GM12878 (cell line): Measurements from ENCODE around the gene FERMT2. TPM values are rescaled to one million over a fixed set of nuclear protein-coding genes. Genes with fewer than 3 reads are reported as not detected.

Experiments used
- ATAC-seq: fragments of 200-7000 bp; cut with Tn5 transposase; 3 replicates; pipeline ENCODE4 v1.9.1; 2020; ENCODE audit warnings: mild to moderate bottlenecking, moderate library complexity
- BruUV-seq: library from RNA; stranded (reverse); fragments of 400-500 nt; replicated peaks from 2 replicates; lab custom pipeline; 2021; lab: Mats Ljungman, UMichigan
- CTCF ChIA-PET: fragments of 300-600 bp; sonication (Branson Sonifier 250); formaldehyde crosslinking; extraction: SDS; loops from one replicate; lab custom pipeline; 2021; ENCODE audit warnings: inconsistent platforms; lab: Yijun Ruan, JAX
- POLR2A ChIA-PET: fragments of 350-600 bp; formaldehyde crosslinking; extraction: SDS; loops from one replicate; lab custom pipeline; 2021; ENCODE audit warnings: inconsistent platforms; lab: Charles Lee
- RAD21 ChIA-PET: fragments of 300-600 bp; sonication (Branson Sonifier 250); formaldehyde crosslinking; loops from one replicate; lab custom pipeline; 2023; ENCODE audit warnings: antibody characterized with exemption; ENCODE audit not compliant: unreplicated experiment; lab: Charles Lee
- SMC1A ChIA-PET: fragments of 300-600 bp; sonication (Branson Sonifier 250); formaldehyde crosslinking; loops from one replicate; lab custom pipeline; 2023; ENCODE audit not compliant: unreplicated experiment, uncharacterized antibody; lab: Charles Lee
- DNase-seq: peaks from one replicate; pipeline ENCODE4 v3.0.0-alpha.2; 2011; ENCODE audit warnings: low read depth, low spot score
- FAIRE-seq: peaks from 3 replicates; lab custom pipeline; 2011; peaks lifted over from hg19 to GRCh38; lab: Jason Lieb, UNC
- H2AFZ ChIP-seq: 2 replicates; pipeline ENCODE4 v1.6.0; 2011; ENCODE audit warnings: low read depth, low read length, control low read depth; ENCODE audit not compliant: control insufficient read depth
- H3K27ac ChIP-seq: 2 replicates; pipeline ENCODE4 v1.5.1; 2011; ENCODE audit warnings: control low read depth; ENCODE audit not compliant: control insufficient read depth, insufficient read depth
- H3K27me3 ChIP-seq, 2 experiments: replicated peaks in 1 of 2; 2 replicates each; pipeline versions ENCODE4 v1.6.0 to v1.6.1; 2011; ENCODE audit warnings: low read length in 1 of 2; ENCODE audit not compliant: control insufficient read depth in 2 of 2, insufficient read depth in 2 of 2
- H3K36me3 ChIP-seq, 2 experiments: 2 replicates each; pipeline ENCODE4 v1.5.1; 2011; ENCODE audit warnings: low read length in 1 of 2; ENCODE audit not compliant: control insufficient read depth in 2 of 2, insufficient read depth in 2 of 2
- H3K4me1 ChIP-seq: 2 replicates; pipeline ENCODE4 v1.6.1; 2011; ENCODE audit warnings: mild to moderate bottlenecking, low read length, moderate library complexity, mixed read lengths; ENCODE audit not compliant: control insufficient read depth, insufficient read depth
- H3K4me2 ChIP-seq: 2 replicates; pipeline ENCODE4 v1.6.0; 2011; ENCODE audit warnings: control low read depth; ENCODE audit not compliant: control insufficient read depth, insufficient read depth
- H3K4me3 ChIP-seq: fragments of 200-600 bp; sonication (generic); 2 replicates; pipeline ENCODE4 v1.5.1; 2016
- H3K79me2 ChIP-seq: 2 replicates; pipeline ENCODE4 v1.6.0; 2011; ENCODE audit warnings: low read length; ENCODE audit not compliant: control insufficient read depth, insufficient read depth
- H3K9ac ChIP-seq: 2 replicates; pipeline ENCODE4 v1.8.0; 2011; ENCODE audit warnings: low read length, control low read depth, mixed read lengths; ENCODE audit not compliant: control insufficient read depth, insufficient read depth
- H3K9me3 ChIP-seq: replicated peaks from 3 replicates; pipeline ENCODE4 v1.5.1; 2011; ENCODE audit warnings: mild to moderate bottlenecking, low read length; ENCODE audit not compliant: control insufficient read depth, insufficient read depth
- H4K20me1 ChIP-seq: 2 replicates; pipeline ENCODE4 v1.6.0; 2011; ENCODE audit not compliant: control insufficient read depth, insufficient read depth
- BCL11A ChIP-seq: IDR thresholded peaks from 2 replicates; pipeline ENCODE4 v1.6.1; 2011; ENCODE audit warnings: low read depth, low read length
- E2F4 ChIP-seq: IDR thresholded peaks from 2 replicates; pipeline ENCODE4 v1.6.1; 2012; ENCODE audit warnings: low read depth, low read length, improper control_type of control experiment
- SMAD5 ChIP-seq: IDR thresholded peaks from 2 replicates; pipeline ENCODE4 v1.6.1; 2016; ENCODE audit warnings: antibody characterized with exemption, low read depth
- ZBTB33 ChIP-seq: fragments of 450-650 bp; IDR thresholded peaks from 2 replicates; pipeline ENCODE4 v1.6.1; 2017; ENCODE audit warnings: mild to moderate bottlenecking
- WGBS: methylation state at CpG from one replicate; pipeline ENCODE4 v1.1.6; 2016; ENCODE audit warnings: low lambda C conversion rate; ENCODE audit not compliant: insufficient replicate concordance, insufficient coverage; ENCODE audit errors: missing lambda C conversion rate; 5-methylcytosine and 5-hydroxymethylcytosine counted together
- in situ Hi-C: fragments of 300-500 bp; cut with MboI; formaldehyde crosslinking; loops from 9 replicates; pipeline ENCODE4 v1.14.3; 2018; ENCODE audit warnings: mixed read lengths
- intact Hi-C: fragments of 100-400 bp; cut with micrococcal nuclease; formaldehyde crosslinking; loops from one replicate; pipeline ENCODE4 v1.14.2; 2022; ENCODE audit not compliant: unreplicated experiment
- polyA plus RNA-seq, 11 experiments: library from polyadenylated mRNA; depleted of rRNA in 4 of 11; unstranded in 6 of 11; stranded (reverse) in 5 of 11; fragments of >200 nt; fragmentation: Nextera tagmentation in 4 of 11; fragmentation: Illumina TruSeq in 1 of 11; extraction: Ambion mirVana in 4 of 11; extraction: Trizol in 1 of 11; gene quantifications; 1 replicate in 1 of 11; 2 replicates in 10 of 11; pipeline versions ENCODE4 v1.2.1 to v1.2.3, GENCODE V29; 2011 to 2016; ENCODE audit warnings: inconsistent platforms in 2 of 11, missing spikeins in 2 of 11, low read depth in 1 of 11
- total RNA-seq, 4 experiments: library from RNA; depleted of rRNA in 3 of 4; stranded (reverse); fragments of >200 nt in 3 of 4; fragmentation: Illumina TruSeq in 1 of 4; extraction: Trizol in 1 of 4; gene quantifications; 2 replicates each; pipeline versions ENCODE4 v1.2.1 to v1.2.3, GENCODE V29; 2013 to 2021
- TF ChIP-seq, protein P1 (sequence below): fragments of 450-650 bp; IDR thresholded peaks from 2 replicates; pipeline ENCODE4 v1.6.1; 2017; ENCODE audit warnings: mild to moderate bottlenecking, moderate library complexity
- TF ChIP-seq, protein P2 (sequence below): fragments of 450-650 bp; formaldehyde crosslinking; IDR thresholded peaks from 2 replicates; pipeline ENCODE4 v1.5.0; 2022; ENCODE audit warnings: mild to moderate bottlenecking, missing genetic modification characterization

Gene FERMT2
- total and polyA plus RNA-seq, 10 of the 15 experiments (the other 5 are each of a cell fraction or from before 2014, with no cell fraction given) = 4.9 to 35.5 (median 19.5) TPM

DNA sequence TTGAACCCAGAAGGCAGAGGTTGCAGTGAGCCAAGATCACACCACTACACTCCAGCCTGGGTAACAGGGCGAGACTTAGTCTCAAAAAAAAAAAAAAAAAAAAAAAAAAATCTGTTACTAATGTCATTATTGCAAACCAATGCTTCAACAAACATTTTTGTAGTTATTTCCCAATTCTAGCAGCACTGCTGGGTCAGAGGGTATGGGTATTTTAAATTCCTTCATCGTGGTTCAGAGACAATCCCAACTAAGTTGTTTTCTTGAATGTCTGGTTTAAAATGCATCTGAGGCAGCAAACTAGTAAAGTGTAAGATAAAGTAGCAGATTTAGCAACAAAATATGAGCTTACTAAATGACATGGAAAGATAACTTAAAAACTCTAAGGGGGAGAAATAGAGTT, 65.6 kb downstream of the FERMT2 start:
- in situ Hi-C loops = no loop called here
- intact Hi-C loops = no loop called here
- no peak for FAIRE-seq

More for the DNA sequence above, 65.6 kb downstream of the FERMT2 start:
- H3K36me3 ChIP-seq = no peaks in the 10 kb centered on the region
- ATAC-seq = no peak
- no peaks in the 10 kb centered on the region for H3K27me3 ChIP-seq
- H3K9me3 ChIP-seq = no peaks in the 10 kb centered on the region
- H3K4me2 ChIP-seq = no peak overlapping the region
- no TSS peak for BruUV-seq
- H3K79me2 ChIP-seq = no peaks in the 10 kb centered on the region
- TF ChIP-seq, protein P1, sequence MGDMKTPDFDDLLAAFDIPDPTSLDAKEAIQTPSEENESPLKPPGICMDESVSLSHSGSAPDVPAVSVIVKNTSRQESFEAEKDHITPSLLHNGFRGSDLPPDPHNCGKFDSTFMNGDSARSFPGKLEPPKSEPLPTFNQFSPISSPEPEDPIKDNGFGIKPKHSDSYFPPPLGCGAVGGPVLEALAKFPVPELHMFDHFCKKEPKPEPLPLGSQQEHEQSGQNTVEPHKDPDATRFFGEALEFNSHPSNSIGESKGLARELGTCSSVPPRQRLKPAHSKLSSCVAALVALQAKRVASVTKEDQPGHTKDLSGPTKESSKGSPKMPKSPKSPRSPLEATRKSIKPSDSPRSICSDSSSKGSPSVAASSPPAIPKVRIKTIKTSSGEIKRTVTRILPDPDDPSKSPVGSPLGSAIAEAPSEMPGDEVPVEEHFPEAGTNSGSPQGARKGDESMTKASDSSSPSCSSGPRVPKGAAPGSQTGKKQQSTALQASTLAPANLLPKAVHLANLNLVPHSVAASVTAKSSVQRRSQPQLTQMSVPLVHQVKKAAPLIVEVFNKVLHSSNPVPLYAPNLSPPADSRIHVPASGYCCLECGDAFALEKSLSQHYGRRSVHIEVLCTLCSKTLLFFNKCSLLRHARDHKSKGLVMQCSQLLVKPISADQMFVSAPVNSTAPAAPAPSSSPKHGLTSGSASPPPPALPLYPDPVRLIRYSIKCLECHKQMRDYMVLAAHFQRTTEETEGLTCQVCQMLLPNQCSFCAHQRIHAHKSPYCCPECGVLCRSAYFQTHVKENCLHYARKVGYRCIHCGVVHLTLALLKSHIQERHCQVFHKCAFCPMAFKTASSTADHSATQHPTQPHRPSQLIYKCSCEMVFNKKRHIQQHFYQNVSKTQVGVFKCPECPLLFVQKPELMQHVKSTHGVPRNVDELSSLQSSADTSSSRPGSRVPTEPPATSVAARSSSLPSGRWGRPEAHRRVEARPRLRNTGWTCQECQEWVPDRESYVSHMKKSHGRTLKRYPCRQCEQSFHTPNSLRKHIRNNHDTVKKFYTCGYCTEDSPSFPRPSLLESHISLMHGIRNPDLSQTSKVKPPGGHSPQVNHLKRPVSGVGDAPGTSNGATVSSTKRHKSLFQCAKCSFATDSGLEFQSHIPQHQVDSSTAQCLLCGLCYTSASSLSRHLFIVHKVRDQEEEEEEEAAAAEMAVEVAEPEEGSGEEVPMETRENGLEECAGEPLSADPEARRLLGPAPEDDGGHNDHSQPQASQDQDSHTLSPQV = no peak
- TF ChIP-seq, protein P2, sequence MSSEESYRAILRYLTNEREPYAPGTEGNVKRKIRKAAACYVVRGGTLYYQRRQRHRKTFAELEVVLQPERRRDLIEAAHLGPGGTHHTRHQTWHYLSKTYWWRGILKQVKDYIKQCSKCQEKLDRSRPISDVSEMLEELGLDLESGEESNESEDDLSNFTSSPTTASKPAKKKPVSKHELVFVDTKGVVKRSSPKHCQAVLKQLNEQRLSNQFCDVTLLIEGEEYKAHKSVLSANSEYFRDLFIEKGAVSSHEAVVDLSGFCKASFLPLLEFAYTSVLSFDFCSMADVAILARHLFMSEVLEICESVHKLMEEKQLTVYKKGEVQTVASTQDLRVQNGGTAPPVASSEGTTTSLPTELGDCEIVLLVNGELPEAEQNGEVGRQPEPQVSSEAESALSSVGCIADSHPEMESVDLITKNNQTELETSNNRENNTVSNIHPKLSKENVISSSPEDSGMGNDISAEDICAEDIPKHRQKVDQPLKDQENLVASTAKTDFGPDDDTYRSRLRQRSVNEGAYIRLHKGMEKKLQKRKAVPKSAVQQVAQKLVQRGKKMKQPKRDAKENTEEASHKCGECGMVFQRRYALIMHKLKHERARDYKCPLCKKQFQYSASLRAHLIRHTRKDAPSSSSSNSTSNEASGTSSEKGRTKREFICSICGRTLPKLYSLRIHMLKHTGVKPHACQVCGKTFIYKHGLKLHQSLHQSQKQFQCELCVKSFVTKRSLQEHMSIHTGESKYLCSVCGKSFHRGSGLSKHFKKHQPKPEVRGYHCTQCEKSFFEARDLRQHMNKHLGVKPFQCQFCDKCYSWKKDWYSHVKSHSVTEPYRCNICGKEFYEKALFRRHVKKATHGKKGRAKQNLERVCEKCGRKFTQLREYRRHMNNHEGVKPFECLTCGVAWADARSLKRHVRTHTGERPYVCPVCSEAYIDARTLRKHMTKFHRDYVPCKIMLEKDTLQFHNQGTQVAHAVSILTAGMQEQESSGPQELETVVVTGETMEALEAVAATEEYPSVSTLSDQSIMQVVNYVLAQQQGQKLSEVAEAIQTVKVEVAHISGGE (CRISPR knock-in tag) = no peak
- no peak for TF ChIP-seq BCL11A
- TF ChIP-seq ZBTB33 = no peak
- TF ChIP-seq SMAD5 = no peak
- no peak for TF ChIP-seq E2F4
- TF ChIP-seq, all 136 proteins: peak for 0
- SMC1A ChIA-PET = no interaction called here
- RAD21 ChIA-PET = no interaction called here
- CTCF ChIA-PET = no interaction called here
- Histone ChIP-seq H3K9ac (no peak overlapping the region), H4K20me1 (no peaks in the 10 kb centered on the region), H3K4me1 (no peaks in the 10 kb centered on the region), H3K27ac (no peak overlapping the region), H2AFZ (no peak overlapping the region), H3K4me3 (no peak overlapping the region)
- WGBS = 70% methylated on average over 1 of the region's 2 CpGs
- DNase-seq = no peak
- POLR2A ChIA-PET = interaction anchor here (0.7 kb wide), 1 partner anchor 14 kb away, joined by 4 read pairs; no protein-coding TSS in a partner anchor
